KOPT-K1 (cell line): ENCODE results near the gene PPFIA1.
"Not testable (repeated sequence)": the region's sequence is repeated elsewhere in the genome, so short reads cannot be mapped to it uniquely, and the experiment has no call there.

Experiments used
- H3K27ac ChIP-seq: fragments of 200-600 bp; sonication (generic); 2 replicates; pipeline ENCODE4 v1.5.1; 2016; ENCODE audit warnings: antibody characterized with exemption, mild to moderate bottlenecking, low read depth, low read length; ENCODE audit not compliant: poor library complexity, severe bottlenecking
- H3K36me3 ChIP-seq: fragments of 200-600 bp; sonication (generic); 2 replicates; pipeline ENCODE4 v1.5.1; 2017; ENCODE audit warnings: antibody characterized with exemption, mild to moderate bottlenecking, low read length, moderate library complexity; ENCODE audit not compliant: insufficient read depth
- H3K9me3 ChIP-seq: fragments of 200-600 bp; sonication (generic); 2 replicates; pipeline ENCODE4 v1.5.1; 2017; ENCODE audit warnings: antibody characterized with exemption, low read length, mild to moderate bottlenecking; ENCODE audit not compliant: insufficient read depth, poor library complexity, severe bottlenecking

The PPFIA1 gene

GRCh38 chr11:70405679-70406395, 135.3 kb downstream of the PPFIA1 start:
- Histone ChIP-seq H3K27ac (no peak overlapping the region), H3K36me3 (no peaks in the 10 kb centered on the region), H3K9me3 (no peaks in the 10 kb centered on the region)

- H3K9me3 ChIP-seq = no peaks in the 10 kb centered on the region
- no peak overlapping the region for H3K27ac ChIP-seq
- no peaks in the 10 kb centered on the region for H3K36me3 ChIP-seq
These were observed 136.6 kb downstream of the PPFIA1 start for GRCh38 chr11:70407121-70407520.

- no peak overlapping the region for H3K27ac ChIP-seq
- H3K9me3 ChIP-seq = no peaks in the 10 kb centered on the region
- no peaks in the 10 kb centered on the region for H3K36me3 ChIP-seq
These were observed 137.3 kb downstream of the PPFIA1 start for GRCh38 chr11:70407814-70408213.

GRCh38 chr11:70408326-70408725, 137.8 kb downstream of the PPFIA1 start:
- H3K9me3 ChIP-seq, H3K36me3 ChIP-seq, H3K27ac ChIP-seq: not testable (repeated sequence)

- H3K9me3 ChIP-seq = no peaks in the 10 kb centered on the region
- H3K27ac ChIP-seq = no peak overlapping the region
- no peaks in the 10 kb centered on the region for H3K36me3 ChIP-seq
These were observed 138.9 kb downstream of the PPFIA1 start for GRCh38 chr11:70409437-70409836.

GRCh38 chr11:70409871-70410270, 139.4 kb downstream of the PPFIA1 start:
- Histone ChIP-seq H3K36me3 (no peaks in the 10 kb centered on the region), H3K9me3 (no peaks in the 10 kb centered on the region), H3K27ac (no peak overlapping the region)

- H3K36me3 ChIP-seq = no peaks in the 10 kb centered on the region
- H3K9me3 ChIP-seq = no peaks in the 10 kb centered on the region
- H3K27ac ChIP-seq = no peak overlapping the region
These were observed 140.1 kb downstream of the PPFIA1 start for GRCh38 chr11:70410276-70411205.

- no peaks in the 10 kb centered on the region for H3K9me3 ChIP-seq
- H3K36me3 ChIP-seq = no peaks in the 10 kb centered on the region
- no peak overlapping the region for H3K27ac ChIP-seq
These were observed 141.4 kb downstream of the PPFIA1 start for GRCh38 chr11:70411713-70412452.

GRCh38 chr11:70413151-70413550, 142.7 kb downstream of the PPFIA1 start:
- no peaks in the 10 kb centered on the region for H3K9me3 ChIP-seq
- H3K27ac ChIP-seq = no peak overlapping the region
- H3K36me3 ChIP-seq = no peaks in the 10 kb centered on the region

- Histone ChIP-seq H3K36me3 (no peaks in the 10 kb centered on the region), H3K9me3 (no peaks in the 10 kb centered on the region), H3K27ac (no peak overlapping the region)
These were observed 144.0 kb downstream of the PPFIA1 start for GRCh38 chr11:70414341-70415100.

GRCh38 chr11:70415191-70415590, 144.7 kb downstream of the PPFIA1 start:
- Histone ChIP-seq H3K9me3 (no peaks in the 10 kb centered on the region), H3K27ac (no peak overlapping the region), H3K36me3 (no peaks in the 10 kb centered on the region)

- Histone ChIP-seq H3K27ac (no peak overlapping the region), H3K9me3 (no peaks in the 10 kb centered on the region), H3K36me3 (no peaks in the 10 kb centered on the region)
These were observed 145.3 kb downstream of the PPFIA1 start for GRCh38 chr11:70415642-70416395.

- Histone ChIP-seq H3K27ac (no peak overlapping the region), H3K36me3 (no peaks in the 10 kb centered on the region), H3K9me3 (no peaks in the 10 kb centered on the region)
These were observed 146.4 kb downstream of the PPFIA1 start for GRCh38 chr11:70416881-70417280.

GRCh38 chr11:70418130-70418529, 147.6 kb downstream of the PPFIA1 start:
- Histone ChIP-seq H3K27ac (no peak overlapping the region), H3K36me3 (no peaks in the 10 kb centered on the region), H3K9me3 (no peaks in the 10 kb centered on the region)
